GM23338 (cell line): ENCODE measurements around the gene DRAXIN.

Experiments used
- CTCF ChIP-seq, 2 experiments: fragments of 200-600 bp in 1 of 2; sonication (generic) in 1 of 2; conservative IDR thresholded peaks; 2 replicates each; pipeline versions ENCODE4 v1.5.1 to v1.6.1; 2016 to 2017; ENCODE audit warnings: antibody characterized with exemption in 2 of 2, low read depth in 2 of 2, mild to moderate bottlenecking in 2 of 2, moderate library complexity in 1 of 2
- REST ChIP-seq: IDR thresholded peaks from one replicate; pipeline ENCODE4 v1.6.1; 2018; ENCODE audit warnings: antibody characterized with exemption; ENCODE audit not compliant: unreplicated experiment

- TF ChIP-seq CTCF (conservative IDR thresholded peaks at IDR 0.05; ENCODE audit: low read depth in 2 of 2), result no peak
- no peak for TF ChIP-seq REST
These were observed 38.2 kb upstream of the DRAXIN start for GRCh38 chr1:11653101-11653860.
